HG02588 (cell line): ENCODE measurements around the gene ANGPTL2.

Source experiments
- ATAC-seq: cut with Tn5 transposase; IDR thresholded peaks from one replicate; pipeline ENCODE4 v1.9.1; 2021; ENCODE audit warnings: mild to moderate bottlenecking, moderate library complexity; ENCODE audit not compliant: unreplicated experiment

The ANGPTL2 gene

GRCh38 chr9:127121628-127122175 lies 733 bp downstream of the ANGPTL2 start:
- no peak for ATAC-seq

GRCh38 chr9:127119320-127119709 lies 3.1 kb downstream of the ANGPTL2 start:
- no peak for ATAC-seq

GRCh38 chr9:127118597-127119319 lies 3.7 kb downstream of the ANGPTL2 start:
- ATAC-seq, result no peak

DNA sequence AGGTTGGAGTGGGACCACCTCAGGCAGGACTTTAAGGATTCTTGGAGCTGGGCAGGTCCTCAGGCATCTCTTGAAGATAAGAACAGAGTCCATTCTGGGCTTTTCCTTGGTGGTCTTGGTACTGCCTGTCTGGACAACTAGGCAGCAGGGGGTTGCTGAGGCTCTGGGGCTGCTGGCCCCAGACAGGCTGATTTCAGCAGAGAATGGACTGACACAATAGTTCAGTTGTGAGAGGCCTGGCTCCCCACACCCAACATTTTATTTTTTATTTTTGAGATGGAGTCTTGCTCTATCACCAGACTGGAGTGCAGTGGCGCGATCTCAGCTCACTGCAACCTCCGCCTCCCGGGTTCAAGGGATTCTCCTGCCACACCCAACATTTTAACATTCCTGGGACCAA lies 4.6 kb downstream of the ANGPTL2 start:
- ATAC-seq, result no peak

GRCh38 chr9:127116957-127117356 lies 5.5 kb downstream of the ANGPTL2 start:
- ATAC-seq, result no peak

DNA sequence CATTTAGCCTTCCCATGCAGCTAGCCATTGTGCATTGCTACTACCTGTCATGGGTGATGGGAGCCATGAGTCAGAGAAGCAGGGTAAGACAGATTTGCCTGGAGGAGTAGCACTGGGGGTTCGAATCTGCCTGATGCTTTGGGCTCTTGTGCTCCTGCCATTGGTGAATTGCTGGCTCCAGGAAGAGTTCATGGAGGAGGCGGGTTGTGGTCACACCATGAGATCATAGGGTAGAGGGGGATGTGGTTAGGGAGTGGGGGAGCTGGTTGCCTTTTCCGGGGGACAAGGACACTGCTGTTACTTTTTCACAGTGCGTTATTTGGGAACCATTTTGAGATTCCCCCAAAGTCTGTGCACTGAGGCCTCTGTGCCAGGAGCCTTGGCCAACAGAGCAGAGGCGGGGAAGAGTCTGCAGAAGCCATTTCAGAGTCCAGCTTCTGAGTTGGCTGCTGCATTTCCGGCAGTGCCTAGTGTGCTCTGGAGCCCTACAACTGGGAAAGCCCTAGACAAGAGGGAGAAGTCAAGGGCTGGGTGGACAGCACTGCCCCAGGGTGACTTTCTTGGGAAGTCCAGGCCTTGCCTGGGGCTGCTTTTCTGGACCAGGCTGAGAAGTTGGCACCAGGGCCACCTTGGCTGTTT lies 6.2 kb downstream of the ANGPTL2 start:
- no peak for ATAC-seq

- ATAC-seq, result no peak
Observed at GRCh38 chr9:127114606-127115005, 7.8 kb downstream of the ANGPTL2 start.

- ATAC-seq, result no peak
Observed at GRCh38 chr9:127113191-127113972, 9.1 kb downstream of the ANGPTL2 start.

- ATAC-seq, result no peak
Observed at GRCh38 chr9:127112735-127113161, 9.7 kb downstream of the ANGPTL2 start.

DNA sequence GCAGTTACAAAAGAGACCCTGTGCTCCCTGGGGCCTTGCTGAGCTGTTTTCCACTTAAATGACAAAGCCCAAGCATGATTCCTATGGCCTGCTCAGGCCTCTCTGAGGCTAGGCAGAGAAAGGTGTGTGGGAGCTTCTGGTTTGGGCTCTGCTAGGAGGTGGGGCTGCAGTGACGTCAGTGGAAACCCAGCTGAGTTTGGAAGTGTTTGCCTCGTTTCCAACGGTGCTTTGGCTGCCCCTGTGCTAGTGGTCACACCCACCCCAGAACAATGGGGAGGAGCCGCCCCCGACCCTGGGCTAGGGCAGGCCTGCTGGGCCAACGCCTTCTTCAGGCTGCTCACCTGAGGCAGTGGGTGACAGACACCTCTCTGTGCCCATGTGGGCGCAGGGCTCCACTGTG lies 10.4 kb downstream of the ANGPTL2 start:
- ATAC-seq, result no peak

GRCh38 chr9:127109212-127109711 lies 13.2 kb downstream of the ANGPTL2 start:
- ATAC-seq, result no peak

GRCh38 chr9:127107929-127108876 lies 14.2 kb downstream of the ANGPTL2 start:
- ATAC-seq, result no peak

DNA sequence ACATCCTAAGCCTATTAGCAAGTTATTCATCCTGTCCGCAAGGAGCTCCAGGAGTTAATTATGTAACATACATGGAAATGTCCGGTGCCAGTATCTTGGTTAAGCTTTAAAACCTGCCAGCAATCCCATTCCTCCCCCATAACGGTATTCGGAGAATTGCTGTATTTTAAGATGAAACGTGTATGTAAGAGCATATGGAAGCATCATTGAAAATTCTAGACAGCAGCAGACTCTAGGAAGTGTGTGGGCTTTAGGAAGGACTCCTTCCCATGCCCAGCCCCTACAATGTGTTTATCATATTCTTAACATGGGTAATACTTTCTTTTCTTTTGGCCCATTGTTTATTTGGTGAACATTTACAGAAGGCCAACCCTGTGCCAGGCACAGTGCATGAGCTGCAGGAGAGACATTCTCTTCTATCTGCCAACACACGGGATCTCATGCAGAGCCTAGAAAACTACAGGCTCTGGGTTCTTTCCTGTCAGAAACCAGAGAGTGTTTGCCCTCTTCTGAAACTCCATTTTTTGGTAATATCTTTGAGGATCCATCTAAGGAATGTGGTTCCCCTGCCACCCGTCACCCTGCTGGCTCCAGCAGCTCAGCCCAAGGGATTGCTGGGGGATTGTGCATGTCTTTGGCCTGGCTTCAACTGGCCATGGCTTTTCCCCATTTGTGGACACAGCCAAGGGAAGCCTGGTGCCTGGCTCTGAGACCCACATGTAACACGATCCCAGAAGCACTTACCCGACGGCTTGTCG lies 15.1 kb downstream of the ANGPTL2 start:
- ATAC-seq, result no peak

DNA sequence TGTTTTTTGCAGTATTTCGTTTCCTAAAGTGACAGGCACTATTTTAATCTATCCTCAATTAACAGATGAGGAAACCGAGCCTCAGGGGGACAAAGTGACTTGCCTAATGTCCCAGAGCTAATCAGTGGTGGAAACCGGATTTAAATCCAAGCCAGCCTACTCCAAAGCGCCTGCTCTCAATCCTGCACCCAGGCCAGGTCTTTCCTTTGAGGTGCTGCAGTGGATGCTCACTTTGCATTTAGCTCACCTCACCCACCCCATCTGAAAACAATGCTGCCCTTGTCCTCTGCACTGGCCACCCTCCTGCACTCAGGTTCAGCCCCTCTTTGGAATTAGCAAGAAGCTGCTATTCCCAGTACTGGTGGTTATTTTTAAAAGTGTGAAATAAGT lies 16.0 kb downstream of the ANGPTL2 start:
- no peak for ATAC-seq

DNA sequence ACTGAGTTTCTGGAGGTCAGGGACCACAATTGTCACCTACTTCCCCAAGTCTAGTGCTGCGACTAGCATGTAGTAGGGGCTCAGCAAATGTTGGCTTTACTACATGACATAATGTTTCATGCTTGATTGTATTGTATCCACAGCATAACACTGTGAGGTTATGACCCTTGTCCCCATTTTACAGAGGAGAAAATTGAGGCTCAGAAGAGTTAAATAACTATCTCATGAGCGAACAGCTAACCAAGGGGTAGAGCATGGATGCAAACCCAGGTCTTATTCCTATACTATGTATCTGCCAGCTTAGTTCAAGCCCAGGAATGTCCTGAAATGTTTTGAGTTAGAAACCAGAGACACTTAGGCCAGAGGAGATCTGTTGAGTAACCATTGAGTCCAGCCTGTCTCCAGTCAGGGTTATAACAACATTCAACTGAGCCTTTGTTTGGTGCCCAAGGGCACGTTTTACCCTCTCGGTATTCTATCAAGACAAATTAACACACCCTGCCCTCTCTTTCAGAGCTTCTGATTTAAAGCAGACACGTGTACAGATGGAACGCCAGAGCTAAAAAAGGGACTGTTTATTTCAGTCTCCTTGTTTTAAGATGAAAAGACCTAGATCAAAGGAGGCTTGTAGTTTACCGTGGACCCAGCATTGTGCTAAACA lies 16.5 kb downstream of the ANGPTL2 start:
- ATAC-seq, result no peak

- no peak for ATAC-seq
Observed at GRCh38 chr9:127104581-127105311, 17.7 kb downstream of the ANGPTL2 start.

DNA sequence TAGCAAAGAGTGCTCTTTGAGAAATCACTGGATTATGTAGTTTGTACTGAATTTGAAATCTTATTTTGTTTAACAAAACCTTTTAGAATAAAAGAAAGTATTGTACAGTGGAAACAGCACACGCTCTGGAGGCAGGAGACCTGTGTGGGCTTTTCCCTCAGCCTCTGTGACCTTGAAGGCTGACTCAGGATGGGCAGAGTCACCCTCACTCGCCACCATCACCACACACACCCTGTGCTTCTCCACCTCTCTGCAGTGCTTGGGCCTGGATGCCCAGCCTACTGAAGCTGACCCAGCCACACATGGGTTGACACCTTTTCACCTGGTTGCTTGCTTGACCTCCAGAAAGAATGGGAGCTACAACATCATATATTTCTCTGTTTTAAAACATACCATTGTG lies 19.6 kb downstream of the ANGPTL2 start:
- ATAC-seq, result no peak

- ATAC-seq, result no peak
Observed at GRCh38 chr9:127102176-127102575, 20.3 kb downstream of the ANGPTL2 start.
